HG02588 (cell line): ENCODE measurements around the gene PAX8.
A peak's percentile ranks its signal among the peaks of the same experiment; 100 is the strongest.

ENCODE experiments used
- ATAC-seq: cut with Tn5 transposase; IDR thresholded peaks from one replicate; pipeline ENCODE4 v1.9.1; 2021; ENCODE audit warnings: mild to moderate bottlenecking, moderate library complexity; ENCODE audit not compliant: unreplicated experiment

Gene PAX8

DNA sequence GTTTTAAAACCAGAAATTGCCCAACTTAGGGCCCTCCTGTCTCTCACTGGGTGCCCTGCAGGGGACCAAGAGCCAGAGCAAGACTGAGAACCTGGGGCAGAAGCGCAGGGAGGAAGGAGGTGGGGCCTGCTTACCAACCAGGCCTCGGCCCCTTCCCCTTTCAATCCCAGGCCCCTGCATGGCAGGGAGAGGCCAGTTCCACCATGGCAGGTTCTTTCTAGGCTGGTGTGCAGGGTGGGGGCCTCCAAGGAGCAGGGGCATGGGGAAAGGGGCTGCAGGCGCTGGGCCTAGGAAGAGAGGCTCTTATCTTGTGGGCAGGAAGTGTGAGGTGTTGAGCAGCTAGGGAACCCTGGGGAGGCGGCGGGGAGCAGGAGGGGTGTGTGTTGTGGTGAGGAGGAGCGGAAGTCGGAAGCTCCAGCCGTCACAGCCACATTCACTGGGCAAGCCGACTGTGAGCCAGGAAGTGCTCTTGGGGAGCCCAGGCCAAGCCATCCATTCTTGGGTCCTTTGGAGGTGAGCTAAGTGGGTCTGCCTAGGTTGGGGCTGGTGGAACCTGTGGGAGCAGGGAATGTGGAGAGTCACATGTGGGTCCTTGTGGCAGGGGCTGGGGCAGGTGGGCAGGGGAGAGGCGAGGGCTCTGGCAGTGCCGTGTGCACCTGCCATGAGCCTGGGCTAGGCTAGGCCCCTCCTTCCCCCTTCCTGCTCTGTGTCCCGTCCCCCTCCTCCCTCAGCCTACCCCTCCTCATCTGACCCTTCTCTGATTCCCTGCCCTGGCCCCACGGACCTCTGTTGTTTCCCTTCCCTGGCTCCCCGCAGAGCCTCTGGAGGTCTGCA is 105.0 kb downstream of the PAX8 start, which contains the start of gene PSD4:
PSD4 (plus strand) TSS at position 430 of the 834 bp plus-strand sequence. CDS start 8,486 bp downstream, outside the sequence.
- ATAC-seq: peak; percentile 82

DNA sequence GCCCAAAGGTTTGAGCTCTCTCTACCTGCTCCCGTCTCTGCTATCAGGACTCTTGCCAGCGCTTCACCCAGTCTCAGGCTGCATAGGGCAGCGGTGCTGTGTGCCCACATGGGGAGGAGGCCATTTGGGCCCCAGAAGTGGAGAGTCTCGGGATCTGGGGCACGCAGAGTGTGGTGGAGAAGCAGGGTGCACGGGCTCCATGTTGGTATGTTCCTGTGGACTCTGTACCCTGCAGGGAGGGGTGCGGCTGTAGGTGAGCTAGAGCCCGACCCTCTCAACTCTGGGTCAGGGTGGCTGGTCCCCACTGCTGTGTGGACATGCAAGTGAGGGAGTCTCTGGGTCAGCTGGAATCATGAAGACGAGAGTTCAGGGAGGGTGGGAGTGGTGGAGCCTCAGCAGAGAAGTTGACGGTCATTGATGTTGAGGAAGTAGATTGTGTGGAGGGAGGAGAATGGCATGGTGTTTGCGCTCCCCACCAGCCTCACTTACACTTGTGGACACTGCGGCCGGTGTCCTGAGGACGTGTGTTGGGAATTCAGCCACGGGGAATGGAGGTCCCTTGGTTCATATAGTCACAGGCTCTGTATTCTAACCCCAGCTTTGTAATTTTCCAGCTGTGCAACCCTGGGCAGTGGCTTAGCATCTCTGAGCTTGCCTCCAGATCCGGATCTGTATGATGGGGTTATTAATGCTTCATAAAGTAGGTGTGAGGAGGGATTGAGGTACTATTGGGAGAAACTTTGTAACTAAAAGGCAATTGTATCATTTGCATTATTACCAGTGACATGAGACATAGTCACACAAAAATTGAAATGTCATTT is 105.8 kb downstream of the PAX8 start:
- no peak for ATAC-seq

DNA sequence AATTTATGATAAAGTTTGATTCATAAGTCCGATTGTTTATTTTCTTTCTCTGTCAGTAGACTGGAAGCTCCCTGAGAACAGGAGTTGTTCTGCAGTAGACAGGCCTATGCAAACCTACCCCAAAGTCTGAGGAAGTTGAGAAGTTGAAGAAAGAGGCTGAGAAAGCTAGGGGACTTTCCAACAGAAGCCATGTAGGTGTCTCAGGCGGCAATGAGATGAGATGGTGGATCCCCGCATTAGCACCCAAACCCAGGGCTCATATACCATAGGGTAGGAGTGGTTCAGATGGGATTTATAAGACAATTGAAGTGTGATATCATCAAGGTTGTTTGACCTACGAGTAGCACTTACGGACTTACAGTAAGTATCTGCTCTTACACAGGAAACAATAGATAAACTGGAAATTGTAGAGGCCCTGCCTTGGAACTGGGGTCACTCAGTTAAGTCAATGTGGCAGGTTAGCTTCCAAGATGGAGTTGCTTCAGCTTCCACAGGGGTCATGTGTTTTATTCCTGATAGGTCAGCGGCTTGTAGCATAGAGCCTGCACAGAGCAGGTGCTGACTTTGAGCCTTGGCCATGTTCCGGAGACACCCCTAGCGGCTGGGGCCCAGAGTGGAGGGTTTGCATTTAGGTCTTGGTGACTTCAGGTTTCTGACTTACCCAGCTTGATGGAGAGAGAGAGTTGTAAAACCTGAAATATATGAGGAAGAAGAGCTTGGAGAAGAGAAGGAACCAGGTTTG is 107.2 kb downstream of the PAX8 start:
- ATAC-seq: no peak

DNA sequence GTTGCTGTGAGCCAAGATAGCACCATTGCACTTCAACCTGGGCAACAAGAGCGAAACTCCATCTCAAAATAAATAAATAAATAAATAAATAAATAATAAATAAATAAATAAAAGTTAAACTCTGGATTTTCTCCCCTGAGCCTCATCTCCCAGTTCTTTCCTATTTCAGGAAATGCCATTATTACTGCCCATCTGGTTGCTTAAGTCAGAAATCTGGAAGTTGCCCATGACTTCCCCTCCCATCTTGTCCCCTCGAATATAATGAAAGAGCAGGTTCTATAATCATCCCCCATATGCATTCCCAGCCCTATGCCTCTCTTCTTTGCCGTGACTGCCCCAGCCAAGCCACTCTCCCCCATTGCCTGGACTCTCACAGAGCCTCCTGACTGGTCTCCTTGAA is 109.1 kb downstream of the PAX8 start:
- ATAC-seq: no peak

DNA sequence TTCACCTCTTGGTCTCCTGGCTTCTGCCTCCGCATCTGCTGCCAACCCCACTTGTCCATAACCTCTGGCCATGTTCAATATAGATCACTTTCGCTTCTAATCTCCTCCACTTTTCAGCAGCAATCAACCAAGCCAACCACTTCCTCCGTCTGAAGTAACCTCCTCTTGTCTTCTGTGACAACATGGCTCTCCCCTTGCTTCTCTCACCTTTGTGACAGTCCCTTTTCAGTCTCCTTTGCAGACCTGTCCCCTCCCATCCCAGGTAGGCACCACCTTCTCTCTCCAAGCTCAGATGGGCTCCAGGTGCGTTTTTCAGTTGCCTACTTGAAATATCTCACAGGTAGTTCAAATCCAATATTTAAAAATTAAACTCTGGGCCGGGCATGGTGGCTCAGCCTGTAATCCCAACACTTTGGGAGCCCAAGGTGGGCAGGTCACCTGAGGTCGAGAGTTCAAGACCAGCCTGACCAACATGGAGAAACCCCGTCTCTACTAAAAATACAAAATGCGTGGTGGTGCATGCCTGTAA is 109.7 kb downstream of the PAX8 start:
- ATAC-seq: no peak

GRCh38 chr2:113167962-113168340 is 110.8 kb downstream of the PAX8 start:
- ATAC-seq: no peak

GRCh38 chr2:113167115-113167932 is 111.4 kb downstream of the PAX8 start:
- ATAC-seq: no peak

- no peak for ATAC-seq
Measured at GRCh38 chr2:113166187-113166645, 112.5 kb downstream of the PAX8 start.
